Muscle of arm (tissue), 14 donors: ENCODE data around the gene LNX1. TPM values are rescaled to one million over a fixed set of nuclear protein-coding genes. Genes with fewer than 3 reads are reported as not detected.

ENCODE experiments used
- DNase-seq: peaks from one replicate; pipeline ENCODE4 v3.0.0-alpha.2; 2013
- long read RNA-seq, 11 donors: transcript quantifications; one replicate each; lab custom pipeline, GENCODE V29; 2026
- polyA plus RNA-seq, 12 donors: library from polyadenylated mRNA; unstranded; fragments of 120-200 nt; gene quantifications; one replicate each; pipeline ENCODE4 v1.2.1, GENCODE V29; 2013; ENCODE audit not compliant: insufficient read length in 12 of 12

Gene LNX1
- polyA plus RNA-seq, result 1 to 10 TPM in 10 of 12 donors, not detected in 2; 4.2 to 7.0 (median 5.0) TPM
- long read RNA-seq, donor 1, partial matches to known transcripts, result 7 of 9 reads
- long read RNA-seq, donor 1, other reads (novel, unspliced or antisense), result 0 of 9 reads
- long read RNA-seq, donor 2, result 0 reads
- long read RNA-seq, donor 3, result 0 reads
- long read RNA-seq, donor 4, partial matches to known transcripts, result 5 of 5 reads
- long read RNA-seq, donor 4, other reads (novel, unspliced or antisense), result 0 of 5 reads
- long read RNA-seq, donor 5, result 0 reads
- long read RNA-seq, donor 6, result 0 reads
- long read RNA-seq, donor 7, result 0 reads
- long read RNA-seq, donor 8, partial matches to known transcripts, result 0 of 1 reads
- long read RNA-seq, donor 8, other reads (novel, unspliced or antisense), result 0 of 1 reads
- long read RNA-seq, donor 9, result 0 reads
- long read RNA-seq, donor 10, partial matches to known transcripts, result 0 of 1 reads
- long read RNA-seq, donor 10, other reads (novel, unspliced or antisense), result 0 of 1 reads
- long read RNA-seq, donor 11, partial matches to known transcripts, result 30 of 30 reads
- long read RNA-seq, donor 11, other reads (novel, unspliced or antisense), result 0 of 30 reads

GRCh38 chr4:53591372-53591892, at the start of gene LNX1:
TSS of gene LNX1 (minus strand) at chr4:53591486. CDS start at chr4:53574002, 17,484 bp downstream.
- DNase-seq, result no peak

- DNase-seq, result no peak
Measured at GRCh38 chr4:53640576-53641453, 49.5 kb upstream of the LNX1 start.

DNA sequence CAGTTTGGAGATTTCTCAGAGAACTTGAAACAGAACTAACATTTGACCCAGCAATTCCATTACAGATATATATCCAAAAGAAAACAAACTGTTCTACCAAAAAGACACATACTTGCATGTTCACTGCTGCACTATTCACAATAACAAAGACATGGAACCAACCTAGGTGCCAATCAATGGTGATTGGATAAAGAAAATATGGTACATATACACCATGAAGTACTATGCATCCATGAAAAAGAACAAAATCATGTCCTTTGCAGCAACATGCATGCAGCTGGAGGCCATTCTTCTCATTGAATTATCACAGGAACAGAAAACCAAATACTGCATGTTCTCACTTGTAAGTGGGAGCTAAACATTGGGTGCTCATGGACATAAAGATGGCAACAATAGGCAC, 47.6 kb upstream of the LNX1 start:
- DNase-seq, result no peak

- no peak for DNase-seq
Measured at GRCh38 chr4:53637348-53637747, 46.1 kb upstream of the LNX1 start.

DNA sequence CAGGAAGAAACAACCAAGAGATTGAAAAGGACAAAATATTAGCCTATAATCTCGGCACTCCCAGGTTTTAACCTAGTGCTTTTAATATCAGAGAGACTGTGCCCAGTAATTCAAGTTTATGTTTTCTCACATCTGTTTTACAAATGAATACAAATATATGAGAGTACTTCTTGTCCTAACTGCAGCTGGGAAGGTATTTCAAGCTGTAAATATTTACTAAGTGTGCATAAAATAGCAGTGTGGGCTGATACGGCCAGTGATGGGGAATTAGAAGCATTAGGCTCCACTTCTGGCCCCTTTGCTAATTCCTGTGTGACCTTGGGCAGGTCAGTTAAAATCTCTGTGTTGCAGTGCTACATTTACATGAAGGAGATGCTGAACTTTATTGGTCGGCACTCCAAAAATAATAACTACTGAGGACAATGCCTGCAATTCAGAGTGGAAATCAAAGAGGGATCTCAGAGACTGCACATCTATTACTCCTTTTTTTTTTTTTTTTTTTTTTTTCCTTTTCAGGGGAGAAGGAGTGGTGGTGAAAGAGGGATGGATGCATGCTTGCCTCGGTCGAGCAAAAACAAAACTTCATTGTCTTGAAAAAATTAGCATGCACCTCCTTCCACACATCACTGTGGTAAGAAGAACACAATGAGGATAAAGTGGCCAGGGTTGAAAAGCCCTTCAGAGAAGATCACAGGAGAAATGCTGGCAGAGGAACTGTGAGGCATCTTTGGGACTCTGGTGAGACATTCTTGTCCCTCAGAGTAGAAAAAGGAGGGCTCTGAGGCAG, 44.6 kb upstream of the LNX1 start:
- DNase-seq, result no peak

DNA sequence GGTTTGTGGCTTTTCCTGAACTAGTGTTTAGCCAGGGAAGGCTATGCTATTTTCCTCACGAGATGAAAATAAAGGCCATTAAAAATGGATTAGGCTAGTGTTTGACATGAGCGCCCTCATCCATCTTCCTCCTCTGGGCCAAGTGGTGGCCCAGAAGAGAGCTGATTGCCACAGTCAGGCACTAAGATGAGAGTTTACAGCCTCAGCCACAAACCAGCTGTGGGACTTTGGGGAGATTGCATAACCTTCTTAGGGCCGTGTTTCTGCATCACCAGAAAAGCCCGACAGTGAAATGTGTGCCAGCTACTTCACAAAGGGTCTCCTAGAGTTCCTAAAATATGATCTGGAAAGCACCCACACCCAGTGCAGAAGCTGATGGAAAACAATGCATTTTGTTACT, 42.3 kb upstream of the LNX1 start:
- no peak for DNase-seq

DNA sequence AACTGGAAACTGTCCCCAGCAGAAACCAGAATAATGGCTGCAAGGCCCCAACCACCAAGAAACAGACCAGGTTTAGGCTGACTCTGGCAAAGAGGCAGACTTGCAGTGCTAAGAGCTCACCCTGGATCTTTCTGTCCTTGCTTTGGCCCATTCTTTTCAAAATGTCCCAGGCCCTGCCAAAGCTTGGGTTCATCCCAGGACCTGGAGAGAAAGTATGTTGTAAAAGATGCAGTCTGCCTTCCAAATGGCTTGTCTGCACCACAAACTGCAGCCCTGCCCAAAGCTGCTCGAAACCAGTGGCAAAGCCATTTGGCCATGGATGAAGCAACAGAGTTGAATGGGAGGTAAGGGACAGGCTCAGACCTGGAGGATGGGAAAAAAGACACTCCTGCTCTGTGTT, 38.0 kb upstream of the LNX1 start:
- DNase-seq, result no peak

GRCh38 chr4:53626491-53626890, 35.2 kb upstream of the LNX1 start:
- no peak for DNase-seq

- DNase-seq, result no peak
Measured at GRCh38 chr4:53625888-53626287, 34.6 kb upstream of the LNX1 start.

- DNase-seq, result no peak
Measured at GRCh38 chr4:53622739-53623151, 31.5 kb upstream of the LNX1 start.

GRCh38 chr4:53620956-53621355, 29.7 kb upstream of the LNX1 start:
- no peak for DNase-seq

DNA sequence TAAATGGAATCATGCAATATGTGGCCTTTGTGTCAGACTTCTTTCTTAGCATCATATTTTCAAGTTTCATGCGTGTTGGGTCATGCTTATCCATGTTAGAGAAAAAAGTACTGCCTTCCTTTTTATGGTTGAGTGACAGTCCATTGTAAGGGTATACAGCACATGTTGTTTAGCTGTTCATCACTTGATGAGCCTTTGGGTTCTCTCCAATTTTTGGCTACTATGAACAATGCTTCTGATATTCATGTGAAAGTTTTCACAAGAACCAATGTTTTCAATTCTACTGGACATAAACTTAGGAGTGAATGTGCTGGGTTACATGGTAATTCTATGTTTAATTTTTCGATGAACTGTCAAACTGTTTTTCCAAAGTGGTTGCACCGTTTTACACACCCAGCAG, 28.1 kb upstream of the LNX1 start:
- DNase-seq, result no peak

DNA sequence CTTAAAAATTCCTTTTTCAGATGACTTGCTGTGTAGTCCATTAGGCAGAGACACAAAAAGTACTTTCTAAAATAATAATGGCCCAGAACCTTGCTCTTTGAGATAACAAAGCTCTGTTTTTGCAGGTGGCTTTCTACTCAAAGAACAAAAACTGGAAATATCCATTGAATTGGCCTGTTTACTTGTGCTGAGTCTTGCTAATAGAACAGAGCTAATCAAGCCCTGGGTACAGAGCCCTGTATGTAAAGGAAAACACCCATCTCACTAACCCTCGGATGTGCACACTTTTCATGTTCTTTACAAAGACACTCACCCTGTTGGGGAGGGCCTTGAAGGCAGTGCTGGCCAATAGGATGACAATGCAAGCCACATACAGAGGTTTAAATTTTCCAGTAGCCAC, 27.0 kb upstream of the LNX1 start:
- no peak for DNase-seq

DNA sequence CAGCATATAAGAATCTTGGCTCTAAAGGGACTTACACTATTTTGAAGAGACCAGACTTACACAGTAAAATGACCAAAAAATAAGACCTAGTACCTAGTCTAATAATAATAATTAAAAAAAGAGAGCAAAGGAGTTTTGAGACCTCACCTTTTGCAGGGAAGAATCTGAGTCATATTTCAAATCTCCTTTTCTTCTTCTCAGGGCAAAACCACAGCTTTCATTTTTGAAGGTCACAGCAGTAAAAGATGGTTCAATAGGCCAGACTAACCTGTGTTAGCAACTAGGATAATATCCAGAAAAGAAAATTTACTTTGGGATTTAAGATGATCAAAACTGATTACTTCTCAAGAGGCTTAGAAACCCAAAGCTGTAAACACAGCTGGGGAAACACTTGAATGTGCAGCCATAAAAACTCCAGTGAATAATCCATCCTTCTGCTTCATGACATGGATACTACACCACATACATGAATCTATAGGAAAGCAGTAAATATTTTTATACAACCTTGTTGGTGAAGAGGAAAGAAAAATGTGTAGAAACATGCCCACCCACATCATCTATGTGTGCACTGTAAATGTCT, 25.9 kb upstream of the LNX1 start:
- DNase-seq, result no peak

GRCh38 chr4:53616219-53616618, 24.9 kb upstream of the LNX1 start:
- no peak for DNase-seq

DNA sequence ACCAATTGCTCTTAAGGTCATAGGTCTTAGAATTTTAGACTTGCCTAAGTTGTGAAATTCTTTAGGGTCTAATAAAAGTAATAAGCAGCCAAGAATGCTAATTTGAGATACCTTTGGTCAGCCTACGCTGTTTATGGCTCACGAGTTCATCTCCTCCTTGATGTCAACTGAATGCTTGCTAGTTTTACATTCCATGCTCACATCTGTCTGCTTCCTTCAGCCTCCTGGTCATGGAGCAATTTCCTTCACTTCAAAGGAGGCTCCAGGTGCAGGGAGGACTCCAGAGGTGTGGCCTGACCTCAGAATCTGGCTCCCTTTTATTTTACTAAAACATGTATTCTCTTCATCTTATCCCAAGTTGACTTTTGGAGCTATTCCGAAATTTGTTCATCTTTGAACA, 23.3 kb upstream of the LNX1 start:
- DNase-seq, result no peak

DNA sequence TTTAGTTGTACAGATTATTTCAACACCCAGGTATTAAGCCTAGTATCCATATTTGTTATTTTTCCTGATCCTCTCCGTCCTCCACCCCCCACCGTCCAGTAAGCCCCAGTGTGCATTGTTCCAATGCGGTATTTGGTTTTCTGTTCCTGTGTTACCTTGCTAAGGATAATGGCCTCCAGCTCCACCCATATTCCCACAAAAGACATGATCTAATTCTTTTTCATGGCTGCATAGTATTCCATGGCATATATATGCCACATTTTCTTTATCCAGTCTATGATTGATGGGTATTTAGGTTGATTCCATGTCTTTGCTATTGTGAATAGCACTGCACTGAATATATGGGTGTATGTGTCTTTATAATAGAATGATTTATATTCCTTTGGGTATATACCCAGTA, 22.1 kb upstream of the LNX1 start:
- DNase-seq, result no peak

GRCh38 chr4:53608649-53609048, 17.4 kb upstream of the LNX1 start:
- DNase-seq, result no peak

- DNase-seq, result no peak
Measured at GRCh38 chr4:53608242-53608641, 17.0 kb upstream of the LNX1 start.

DNA sequence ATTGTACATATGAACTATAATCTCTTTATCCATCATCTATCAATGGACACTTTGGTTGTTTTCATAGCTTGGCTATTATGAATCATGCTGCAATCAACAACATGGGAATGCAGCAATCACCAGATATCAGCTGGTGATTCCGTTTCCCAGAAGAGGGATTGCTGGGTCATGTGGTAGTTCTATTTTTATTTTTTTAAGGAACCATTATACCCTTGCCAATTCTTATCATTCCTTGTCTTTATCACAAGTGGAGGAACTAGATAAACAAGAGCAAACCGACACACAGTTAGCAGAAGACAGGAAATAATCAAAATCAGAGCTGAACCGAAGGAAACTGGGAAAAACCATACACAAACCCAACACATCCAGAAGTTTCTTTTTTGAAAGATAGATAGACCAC, 14.5 kb upstream of the LNX1 start:
- no peak for DNase-seq

- DNase-seq, result no peak
Measured at GRCh38 chr4:53602390-53602789, 11.1 kb upstream of the LNX1 start.
